ENCODE results near the gene MTX2. TPM values are rescaled to one million over a fixed set of nuclear protein-coding genes. Genes with fewer than 3 reads are reported as not detected.

The MTX2 gene
- 38.6 and 42.5 TPM in 2 replicates for total RNA-seq
- polyA plus RNA-seq = 54.8 and 61.5 TPM in 2 replicates

GRCh38 chr2:176269319-176270099 lies at the start of gene MTX2:
Gene MTX2 (plus strand): TSS chr2:176269442. CDS start chr2:176269630, 188 bp downstream.
- Histone ChIP-seq H3K27ac (peak within 1 kb of the TSS; percentile 96), H3K4me1 (ENCODE audit: insufficient read depth) (peaks cover 8% of the 10 kb centered on the region), H4K20me1 (ENCODE audit: insufficient read depth, poor library complexity, severe bottlenecking) (peaks cover 12% of the 10 kb centered on the region), H3K36me3 (replicated peaks; ENCODE audit: insufficient read depth, low read depth) (no peaks in the 10 kb centered on the region), H3K4me3 (peak within 1 kb of the TSS; percentile 90), H3K4me2 (peak within 1 kb of the TSS; percentile 83), H2AFZ (peak within 1 kb of the TSS; percentile 73), H3K9me2 (replicated peaks; ENCODE audit: insufficient read depth) (no peaks in the 10 kb centered on the region), H3K79me2 (peaks cover 48% of the 10 kb centered on the region), H3K9me3 (ENCODE audit: low read depth) (no peaks in the 10 kb centered on the region), H3K27me3 (no peaks in the 10 kb centered on the region)
- TF ChIP-seq EZH2 (IDR thresholded peaks at IDR 0.05; ENCODE audit: borderline replicate concordance) (no peak), EZH2phosphoT487 (IDR thresholded peaks at IDR 0.05; ENCODE audit: low read depth, severe bottlenecking, unreplicated experiment) (no peak), CTCF (IDR thresholded peaks at IDR 0.05; ENCODE audit: poor library complexity) (no peak)
- DNase-seq (ENCODE audit: low spot score) = peak; percentile 90
- under 1% methylated on average over 53 of the region's 58 CpGs for WGBS (ENCODE audit: low lambda C conversion rate, missing lambda C conversion rate)

GRCh38 chr2:176227874-176228273 lies 41.4 kb upstream of the MTX2 start:
- no peaks in the 10 kb centered on the region for H4K20me1 ChIP-seq (ENCODE audit: insufficient read depth, poor library complexity, severe bottlenecking)
- no peaks in the 10 kb centered on the region for H3K9me3 ChIP-seq (ENCODE audit: low read depth)
- no peak overlapping the region for H3K4me3 ChIP-seq
- no peaks in the 10 kb centered on the region for H3K4me1 ChIP-seq (ENCODE audit: insufficient read depth)
- H3K27me3 ChIP-seq = peaks cover 34% of the 10 kb centered on the region
- no peak overlapping the region for H3K27ac ChIP-seq
- no peaks in the 10 kb centered on the region for H3K9me2 ChIP-seq (replicated peaks; ENCODE audit: insufficient read depth)
- no peak overlapping the region for H2AFZ ChIP-seq
- H3K4me2 ChIP-seq = no peak overlapping the region
- no peak for DNase-seq (ENCODE audit: low spot score)
- TF ChIP-seq EZH2phosphoT487 (IDR thresholded peaks at IDR 0.05; ENCODE audit: low read depth, severe bottlenecking, unreplicated experiment) = no peak
- TF ChIP-seq CTCF (IDR thresholded peaks at IDR 0.05; ENCODE audit: poor library complexity) = no peak
- no peak for TF ChIP-seq EZH2 (IDR thresholded peaks at IDR 0.05; ENCODE audit: borderline replicate concordance)
- H3K36me3 ChIP-seq (replicated peaks; ENCODE audit: insufficient read depth, low read depth) = no peaks in the 10 kb centered on the region
- 77% methylated on average over 2 of the region's 2 CpGs for WGBS (ENCODE audit: low lambda C conversion rate, missing lambda C conversion rate)
- no peaks in the 10 kb centered on the region for H3K79me2 ChIP-seq

GRCh38 chr2:176234156-176234555 lies 35.1 kb upstream of the MTX2 start:
- Histone ChIP-seq H3K27ac (no peak overlapping the region), H3K79me2 (no peaks in the 10 kb centered on the region), H3K4me1 (ENCODE audit: insufficient read depth) (no peaks in the 10 kb centered on the region), H3K9me2 (replicated peaks; ENCODE audit: insufficient read depth) (no peaks in the 10 kb centered on the region), H4K20me1 (ENCODE audit: insufficient read depth, poor library complexity, severe bottlenecking) (no peaks in the 10 kb centered on the region), H2AFZ (no peak overlapping the region), H3K4me2 (no peak overlapping the region), H3K9me3 (ENCODE audit: low read depth) (no peaks in the 10 kb centered on the region), H3K27me3 (peaks cover 16% of the 10 kb centered on the region), H3K4me3 (no peak overlapping the region), H3K36me3 (replicated peaks; ENCODE audit: insufficient read depth, low read depth) (no peaks in the 10 kb centered on the region)
- DNase-seq (ENCODE audit: low spot score) = no peak
- 62% methylated on average over 2 of the region's 2 CpGs for WGBS (ENCODE audit: low lambda C conversion rate, missing lambda C conversion rate)
- TF ChIP-seq EZH2phosphoT487 (IDR thresholded peaks at IDR 0.05; ENCODE audit: low read depth, severe bottlenecking, unreplicated experiment) = no peak
- no peak for TF ChIP-seq EZH2 (IDR thresholded peaks at IDR 0.05; ENCODE audit: borderline replicate concordance)
- TF ChIP-seq CTCF (IDR thresholded peaks at IDR 0.05; ENCODE audit: poor library complexity) = no peak

Data from hepatocyte (in vitro differentiated cells).